Effector memory CD4-positive, alpha-beta T cell (primary cell): Measurements from ENCODE around the gene C14orf180.

Experiments
- DNase-seq, 3 donors: peaks; one replicate each; pipeline ENCODE4 v3.0.0-alpha.2; 2020
- H3K27ac ChIP-seq: 2 replicates; pipeline ENCODE4 v1.7.0; 2013; ENCODE audit warnings: mild to moderate bottlenecking, low read length, moderate library complexity; ENCODE audit not compliant: insufficient read depth, poor library complexity, severe bottlenecking
- H3K27me3 ChIP-seq: replicated peaks from 2 replicates; pipeline ENCODE4 v1.7.0; 2013; ENCODE audit warnings: mild to moderate bottlenecking, low read length; ENCODE audit not compliant: insufficient read depth, control insufficient read depth, poor library complexity, severe bottlenecking
- H3K36me3 ChIP-seq: 2 replicates; pipeline ENCODE4 v1.7.0; 2013; ENCODE audit warnings: mild to moderate bottlenecking, low read length, moderate library complexity; ENCODE audit not compliant: control insufficient read depth, insufficient read depth
- H3K4me1 ChIP-seq: 2 replicates; pipeline ENCODE4 v1.7.0; 2013; ENCODE audit warnings: low read length, mild to moderate bottlenecking; ENCODE audit not compliant: control insufficient read depth, insufficient read depth, poor library complexity, severe bottlenecking
- H3K4me3 ChIP-seq: 2 replicates; pipeline ENCODE4 v1.7.0; 2013; ENCODE audit warnings: low read length, low read depth, mild to moderate bottlenecking; ENCODE audit not compliant: insufficient read depth, poor library complexity, severe bottlenecking
- H3K9me3 ChIP-seq: 2 replicates; pipeline ENCODE4 v1.7.0; 2013; ENCODE audit warnings: mild to moderate bottlenecking, low read length, moderate library complexity; ENCODE audit not compliant: control insufficient read depth

The C14orf180 gene

DNA sequence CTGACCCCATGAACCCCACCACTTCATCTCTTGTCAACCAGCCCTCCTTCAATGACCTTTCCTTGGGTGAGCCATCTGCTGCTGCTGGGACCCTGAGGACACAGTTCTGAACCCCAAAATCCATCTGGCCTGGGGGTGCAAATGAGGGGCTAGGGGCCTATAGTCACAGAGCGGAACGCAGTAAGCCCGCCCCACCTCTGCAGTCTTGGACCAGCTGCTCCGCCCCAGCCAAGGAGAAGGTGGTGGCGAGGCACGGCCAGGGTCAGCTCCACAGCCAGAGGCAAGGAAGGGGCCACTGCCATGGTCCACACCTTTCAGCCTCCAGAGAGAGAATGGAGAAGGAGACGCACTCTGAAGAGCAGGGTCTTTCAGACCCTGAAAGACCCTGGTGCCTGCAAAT lies 19.9 kb downstream of the C14orf180 start:
- H3K4me1 ChIP-seq = no peaks in the 10 kb centered on the region
- H3K27ac ChIP-seq = no peak overlapping the region
- H3K4me3 ChIP-seq = no peak overlapping the region
- no peaks in the 10 kb centered on the region for H3K9me3 ChIP-seq
- no peaks in the 10 kb centered on the region for H3K36me3 ChIP-seq
- no peak for DNase-seq
- peaks cover 8% of the 10 kb centered on the region for H3K27me3 ChIP-seq

DNA sequence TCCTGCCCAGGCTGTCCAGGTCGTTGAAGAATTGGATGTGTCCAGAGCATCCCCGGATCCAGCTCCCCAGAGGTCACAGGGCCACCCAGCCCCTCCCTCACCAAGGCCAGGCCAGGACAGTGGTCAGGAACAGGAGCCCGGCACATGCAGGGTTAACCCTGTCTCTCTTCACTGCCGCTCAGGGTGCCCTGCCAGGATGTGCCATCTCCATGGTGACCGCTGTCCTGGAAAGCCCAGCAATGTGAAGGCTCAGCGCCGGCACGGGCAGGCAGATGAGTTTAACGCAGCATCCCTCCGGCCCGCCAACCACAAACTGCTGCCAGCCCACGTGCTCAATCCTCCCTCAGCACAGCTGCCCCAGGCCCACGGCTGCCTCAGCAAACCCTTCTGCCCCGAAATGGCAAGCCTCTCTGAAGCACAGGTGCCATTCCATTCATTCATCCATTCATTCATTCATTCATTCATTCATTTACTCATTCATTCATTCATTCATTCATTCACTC lies 20.6 kb downstream of the C14orf180 start:
- H3K36me3 ChIP-seq = no peaks in the 10 kb centered on the region
- no peak overlapping the region for H3K27ac ChIP-seq
- peaks cover 8% of the 10 kb centered on the region for H3K27me3 ChIP-seq
- H3K4me3 ChIP-seq = no peak overlapping the region
- no peak for DNase-seq
- H3K4me1 ChIP-seq = no peaks in the 10 kb centered on the region
- no peaks in the 10 kb centered on the region for H3K9me3 ChIP-seq

DNA sequence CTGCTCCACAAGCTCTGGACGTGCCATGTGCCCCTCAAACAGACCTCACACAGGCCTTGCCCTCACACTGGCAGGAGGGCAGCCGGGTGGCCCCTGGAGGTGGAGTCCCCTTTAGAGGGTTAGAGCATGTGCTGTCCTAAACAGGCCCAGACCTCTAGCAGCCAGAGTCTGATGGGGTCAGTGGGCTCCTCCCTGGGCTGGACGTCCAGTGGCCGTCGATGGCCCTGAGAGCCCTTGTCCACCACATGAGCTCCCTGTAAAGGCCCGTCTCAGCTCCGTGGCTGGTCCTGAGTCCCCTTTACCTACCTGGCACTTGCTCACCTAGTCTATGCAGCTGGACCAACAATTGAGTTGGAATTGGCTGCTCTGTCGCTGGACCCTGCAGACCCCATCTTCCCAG lies 21.2 kb downstream of the C14orf180 start:
- H3K4me1 ChIP-seq = no peaks in the 10 kb centered on the region
- H3K4me3 ChIP-seq = no peak overlapping the region
- no peak overlapping the region for H3K27ac ChIP-seq
- no peaks in the 10 kb centered on the region for H3K9me3 ChIP-seq
- H3K27me3 ChIP-seq = peaks cover 8% of the 10 kb centered on the region
- DNase-seq = no peak
- no peaks in the 10 kb centered on the region for H3K36me3 ChIP-seq

DNA sequence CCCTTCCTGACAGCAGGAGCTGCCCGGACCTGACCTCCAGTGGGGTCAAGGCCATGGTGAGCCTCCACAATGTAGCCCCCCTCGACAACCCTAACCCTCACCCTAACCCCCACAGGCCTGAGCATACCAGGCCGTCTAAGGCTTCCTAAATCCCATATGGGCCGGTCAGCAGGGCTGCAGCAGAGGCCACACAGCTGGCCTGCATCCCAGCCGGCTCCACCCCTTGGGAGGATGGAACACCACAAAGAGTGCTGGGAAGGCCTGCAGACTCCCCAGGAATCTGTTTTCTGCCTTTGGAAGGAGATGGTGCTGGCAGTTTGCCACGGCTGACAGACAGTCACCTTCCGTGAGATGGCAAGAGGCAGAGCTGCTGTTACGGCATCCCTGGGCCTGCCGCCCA lies 22.2 kb downstream of the C14orf180 start:
- no peak overlapping the region for H3K4me3 ChIP-seq
- peaks cover 8% of the 10 kb centered on the region for H3K27me3 ChIP-seq
- H3K4me1 ChIP-seq = no peaks in the 10 kb centered on the region
- no peaks in the 10 kb centered on the region for H3K36me3 ChIP-seq
- DNase-seq = no peak
- H3K9me3 ChIP-seq = no peaks in the 10 kb centered on the region
- no peak overlapping the region for H3K27ac ChIP-seq

DNA sequence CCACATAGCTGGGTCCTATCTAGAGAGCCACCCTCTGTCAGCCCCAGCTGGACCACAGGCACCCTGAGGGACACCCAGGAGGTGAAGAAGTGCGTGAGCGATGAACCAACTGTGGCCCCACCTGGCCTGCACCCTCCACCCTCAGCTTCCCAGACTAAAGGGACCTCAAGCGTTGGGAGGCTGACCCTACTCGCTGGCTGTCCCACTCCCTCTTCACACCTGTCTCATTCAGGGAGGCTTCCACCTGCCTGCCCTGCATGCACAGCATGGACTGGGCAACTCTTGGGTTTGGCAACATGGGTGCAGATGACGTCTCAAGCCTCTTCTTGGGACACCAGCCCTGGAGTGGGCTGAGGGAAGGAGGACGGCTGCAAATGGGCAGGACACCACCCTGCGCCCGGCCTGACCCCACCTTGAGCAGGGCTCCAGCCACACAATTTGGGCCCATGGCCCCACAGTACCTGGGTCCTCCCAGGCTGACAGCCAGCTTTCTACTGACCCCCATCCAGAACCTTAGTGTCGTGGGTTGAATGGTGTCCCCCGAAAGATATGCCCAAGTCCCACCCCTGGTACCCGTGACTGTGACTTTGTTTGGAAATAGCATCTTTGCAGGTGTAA lies 22.9 kb downstream of the C14orf180 start:
- DNase-seq = no peak
- H3K27ac ChIP-seq = no peak overlapping the region
- no peaks in the 10 kb centered on the region for H3K4me1 ChIP-seq
- no peaks in the 10 kb centered on the region for H3K36me3 ChIP-seq
- H3K4me3 ChIP-seq = no peak overlapping the region
- H3K9me3 ChIP-seq = no peaks in the 10 kb centered on the region
- H3K27me3 ChIP-seq = peaks cover 8% of the 10 kb centered on the region

DNA sequence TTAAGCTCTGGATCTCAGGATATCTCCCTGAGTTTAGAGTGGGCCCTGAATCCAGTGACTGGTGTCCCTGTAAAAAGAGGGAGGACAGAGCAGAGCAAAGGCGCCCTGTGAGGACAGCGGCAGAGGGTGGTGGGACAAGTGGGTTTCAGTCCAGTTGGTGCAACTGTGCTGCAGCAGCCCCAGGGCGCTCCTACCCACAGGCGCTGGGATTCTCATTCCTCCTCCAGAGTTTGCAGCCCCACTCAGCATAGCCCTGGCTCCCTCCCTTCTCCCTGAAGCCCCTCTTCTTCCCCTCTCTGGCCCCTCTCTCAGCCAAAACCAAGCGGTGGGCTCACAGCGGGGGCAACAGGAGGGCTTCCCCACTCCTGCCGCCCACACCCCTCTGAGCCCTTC lies 23.4 kb downstream of the C14orf180 start:
- Histone ChIP-seq H3K9me3 (no peaks in the 10 kb centered on the region), H3K27me3 (peaks cover 8% of the 10 kb centered on the region), H3K4me1 (no peaks in the 10 kb centered on the region), H3K27ac (no peak overlapping the region), H3K4me3 (no peak overlapping the region), H3K36me3 (no peaks in the 10 kb centered on the region)
- no peak for DNase-seq

DNA sequence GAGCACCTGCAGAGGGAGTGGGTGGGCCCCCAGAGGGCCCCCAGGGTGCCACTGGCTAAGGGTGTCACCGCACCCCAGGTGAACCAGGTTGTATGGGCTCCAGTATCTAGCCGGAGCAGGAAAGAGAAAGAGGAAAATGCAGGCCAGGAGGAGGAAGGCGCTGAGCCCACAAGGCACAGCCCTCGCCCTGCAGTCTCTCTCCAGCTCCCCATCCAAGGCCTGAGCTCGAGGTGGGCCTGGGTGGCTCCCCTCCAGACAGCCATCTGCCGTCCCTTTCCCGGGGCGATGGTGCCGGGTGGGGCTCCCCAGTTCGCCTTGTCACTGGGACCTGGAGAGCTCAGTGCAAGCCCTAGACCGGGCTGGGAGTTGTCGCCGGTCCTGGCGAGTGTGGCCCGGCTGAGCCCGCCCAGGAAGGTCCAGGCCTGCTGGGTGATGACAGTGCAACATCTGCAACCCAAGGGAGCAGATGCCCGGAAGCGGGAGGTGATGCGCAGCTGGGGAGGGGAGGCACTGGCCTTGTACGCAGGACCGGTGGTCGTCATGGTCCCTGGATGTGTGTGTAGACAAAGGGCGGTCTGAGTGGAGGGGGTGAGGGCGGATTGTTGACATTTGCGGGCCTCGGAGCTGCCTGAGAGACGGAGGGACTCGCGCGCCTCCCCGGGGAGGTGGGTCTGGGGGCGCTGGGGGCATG lies 24.3 kb downstream of the C14orf180 start:
- H3K4me1 ChIP-seq = no peaks in the 10 kb centered on the region
- H3K27me3 ChIP-seq = peaks cover 4% of the 10 kb centered on the region
- H3K36me3 ChIP-seq = no peaks in the 10 kb centered on the region
- no peak overlapping the region for H3K4me3 ChIP-seq
- no peak for DNase-seq
- no peaks in the 10 kb centered on the region for H3K9me3 ChIP-seq
- no peak overlapping the region for H3K27ac ChIP-seq

DNA sequence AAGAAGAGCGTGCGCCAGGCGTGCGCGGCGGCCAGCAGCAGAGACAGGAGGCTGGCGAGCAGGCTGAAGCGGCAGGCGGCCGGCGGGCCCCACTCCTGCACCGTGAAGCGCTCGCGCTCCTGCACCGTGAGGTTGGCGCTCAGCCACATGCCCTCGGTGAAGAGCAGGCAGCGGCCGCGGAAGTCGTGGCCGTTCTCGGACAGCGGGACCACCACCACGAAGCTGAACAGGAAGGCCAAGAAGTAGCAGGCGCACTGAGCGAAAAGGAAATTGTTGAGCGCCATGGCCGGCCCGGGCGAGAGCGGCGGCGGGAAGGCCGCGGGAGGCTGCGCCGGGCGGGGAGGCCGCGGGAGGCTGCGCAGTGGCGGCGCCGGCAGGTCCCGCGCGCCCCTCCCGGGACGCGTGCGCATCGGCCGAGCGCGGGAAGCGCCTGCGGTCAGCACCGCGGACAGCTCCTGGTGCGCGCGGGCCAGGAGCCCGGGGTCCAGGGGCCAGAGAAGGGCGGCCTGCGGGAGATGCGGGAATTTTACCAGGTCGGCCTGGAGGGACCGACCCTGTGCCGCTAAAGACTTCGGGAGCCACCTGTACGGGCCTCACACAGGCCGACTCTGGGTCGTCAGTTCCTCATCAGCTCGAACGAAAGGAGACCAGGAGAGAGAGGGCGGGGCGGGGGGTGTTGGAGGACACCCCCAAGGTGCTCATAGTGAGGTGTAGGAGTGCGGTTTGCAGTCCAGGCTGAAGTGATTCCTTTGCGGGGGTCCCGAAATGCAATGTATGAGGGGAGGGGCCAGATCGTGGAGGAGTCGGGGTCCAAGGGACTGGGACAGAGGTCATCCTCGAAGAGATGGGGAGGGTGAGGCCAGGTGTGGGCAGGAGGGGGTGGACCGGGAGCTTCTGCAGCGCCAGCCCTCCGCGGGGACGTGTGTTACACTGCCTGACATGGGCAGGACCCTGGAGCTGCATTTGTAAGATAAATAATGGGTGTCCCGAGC lies 25.2 kb downstream of the C14orf180 start, which contains the start of gene TMEM179:
TMEM179 (minus strand) TSS at position 315 of the 992 bp plus-strand sequence; CDS start at position 284, 31 bp downstream.
- H3K4me1 ChIP-seq = no peaks in the 10 kb centered on the region
- H3K9me3 ChIP-seq = no peaks in the 10 kb centered on the region
- no peak within 1 kb of the TSS for H3K4me3 ChIP-seq
- no peak for DNase-seq
- peaks cover 4% of the 10 kb centered on the region for H3K27me3 ChIP-seq
- H3K27ac ChIP-seq = no peak within 1 kb of the TSS
- H3K36me3 ChIP-seq = no peaks in the 10 kb centered on the region

DNA sequence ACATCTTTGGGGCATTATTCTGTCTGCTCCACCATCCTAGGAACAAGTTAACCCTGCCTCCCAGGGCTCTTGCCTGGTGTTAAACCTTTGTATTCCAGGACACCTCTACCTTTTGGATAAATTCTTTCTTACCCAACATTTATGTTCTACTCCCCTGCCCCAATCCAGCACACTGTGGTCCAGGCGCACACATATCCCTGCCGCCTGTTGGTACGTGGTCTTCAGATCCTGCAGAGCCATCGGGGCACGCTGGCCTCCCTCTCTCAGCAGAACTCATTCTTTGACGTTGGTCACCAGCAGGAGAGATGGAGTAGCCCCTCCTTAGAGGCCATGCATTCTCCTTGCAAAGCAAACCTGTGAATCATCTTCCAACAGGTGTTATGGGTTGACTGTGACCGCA lies 30.1 kb downstream of the C14orf180 start:
- Histone ChIP-seq H3K27me3 (no peaks in the 10 kb centered on the region), H3K27ac (no peak overlapping the region), H3K9me3 (no peaks in the 10 kb centered on the region), H3K36me3 (no peaks in the 10 kb centered on the region), H3K4me3 (no peak overlapping the region), H3K4me1 (no peaks in the 10 kb centered on the region)
- DNase-seq = no peak
